Nucleus accumbens (tissue), 56 donors: Measurements from ENCODE around the gene OR2L13.
"Not testable (repeated sequence)": the region's sequence is repeated elsewhere in the genome, so short reads cannot be mapped to it uniquely, and the experiment has no call there.

Experiments
- DNase-seq, 56 donors: peaks; one replicate each; lab custom pipeline; 2025; lab: John Stamatoyannopoulos, UW

Gene OR2L13, protein sequence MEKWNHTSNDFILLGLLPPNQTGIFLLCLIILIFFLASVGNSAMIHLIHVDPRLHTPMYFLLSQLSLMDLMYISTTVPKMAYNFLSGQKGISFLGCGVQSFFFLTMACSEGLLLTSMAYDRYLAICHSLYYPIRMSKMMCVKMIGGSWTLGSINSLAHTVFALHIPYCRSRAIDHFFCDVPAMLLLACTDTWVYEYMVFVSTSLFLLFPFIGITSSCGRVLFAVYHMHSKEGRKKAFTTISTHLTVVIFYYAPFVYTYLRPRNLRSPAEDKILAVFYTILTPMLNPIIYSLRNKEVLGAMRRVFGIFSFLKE

GRCh38 chr1:248094884-248095283, at the start of gene OR2L13:
Gene OR2L13, plus strand, starts transcription at chr1:248095184. Its CDS starts 4,192 bp downstream, at chr1:248099376.
- no peak for DNase-seq

DNA sequence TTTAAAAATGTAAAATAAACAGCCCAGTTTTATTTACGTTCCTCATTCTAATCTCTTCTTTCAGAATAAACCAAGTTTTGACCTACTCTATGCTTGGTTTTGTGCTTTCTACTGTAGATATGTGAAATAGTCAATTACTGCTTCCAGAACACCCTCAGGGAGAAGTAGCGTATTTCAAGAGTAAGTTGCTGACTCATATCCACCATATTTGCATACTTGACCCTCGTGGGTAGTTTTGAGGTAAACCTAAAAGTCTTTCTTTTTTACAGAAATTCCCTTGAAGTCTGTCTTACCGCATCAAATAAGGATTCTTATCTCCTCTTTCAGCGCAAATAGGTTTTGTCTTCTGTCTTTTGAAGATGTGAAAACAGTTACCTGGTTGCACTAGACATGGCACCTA, 49.8 kb upstream of the OR2L13 start:
- no peak for DNase-seq

- DNase-seq, result no peak
These were observed 48.4 kb upstream of the OR2L13 start, which contains the start of gene OR2L3 for GRCh38 chr1:248046536-248046935. Gene OR2L3, plus strand, starts transcription at chr1:248046836. Its CDS starts 13,846 bp downstream, at chr1:248060682.

GRCh38 chr1:248047008-248047407, 48.0 kb upstream of the OR2L13 start:
- no peak for DNase-seq

DNA sequence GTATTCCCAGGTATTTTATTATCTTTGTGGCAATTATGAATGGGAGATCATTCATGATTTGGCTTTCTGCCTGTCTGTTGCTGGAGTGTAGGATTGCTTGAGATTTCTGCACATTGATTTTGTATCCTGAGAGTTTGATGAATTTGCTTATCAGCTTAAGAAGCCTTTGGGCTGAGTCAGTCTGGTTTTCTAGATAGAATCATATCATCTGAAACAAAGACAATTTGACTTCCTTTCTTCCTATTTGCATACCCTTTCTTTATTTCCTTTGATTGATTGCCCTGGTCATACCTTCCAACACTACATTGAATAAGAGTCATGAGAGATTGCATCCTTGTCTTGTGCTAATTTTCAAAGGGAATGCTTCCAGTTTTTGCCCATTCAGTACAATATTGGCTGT, 40.3 kb upstream of the OR2L13 start:
- no peak for DNase-seq

DNA sequence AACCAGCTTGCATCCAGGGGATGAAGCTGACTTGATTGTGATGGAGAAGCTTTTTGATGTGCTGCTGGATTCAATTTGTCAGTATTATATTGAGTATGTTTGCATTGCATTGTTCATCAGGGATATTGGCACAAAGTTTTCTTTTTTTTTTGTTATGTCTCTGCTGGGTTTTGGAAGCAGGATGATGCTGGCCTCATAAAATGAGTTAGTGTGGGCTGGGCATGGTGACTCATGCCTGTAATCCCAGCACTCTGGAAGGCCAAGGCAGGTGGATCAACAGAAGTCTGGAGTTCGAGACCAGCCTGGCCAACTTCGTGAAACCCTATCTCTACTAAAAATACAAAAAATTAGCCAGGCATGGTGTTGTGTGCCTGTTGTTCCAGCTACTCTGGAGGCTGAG, 39.7 kb upstream of the OR2L13 start:
- no peak for DNase-seq

GRCh38 chr1:248065071-248065470, 29.9 kb upstream of the OR2L13 start:
- DNase-seq, result no peak

DNA sequence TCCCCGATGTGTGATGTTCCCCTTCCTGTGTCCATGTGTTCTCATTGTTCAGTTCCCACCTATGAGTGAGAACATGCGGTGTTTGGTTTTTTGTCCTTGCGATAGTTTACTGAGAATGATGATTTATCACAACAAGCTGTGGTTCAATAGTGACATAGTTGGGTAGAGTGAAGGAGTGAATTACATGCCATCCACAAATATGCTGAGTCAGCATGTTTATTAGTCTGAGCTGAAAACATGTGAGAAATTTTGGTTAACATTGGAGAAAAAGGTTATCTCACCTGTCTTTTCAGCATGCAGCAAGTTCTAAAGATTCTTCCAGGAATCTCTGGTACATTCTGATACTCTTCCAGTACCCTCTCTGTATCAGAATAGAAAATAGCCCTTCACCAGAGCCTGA, 29.4 kb upstream of the OR2L13 start:
- no peak for DNase-seq

GRCh38 chr1:248083864-248084263, 11.1 kb upstream of the OR2L13 start:
- not testable (repeated sequence) for DNase-seq

DNA sequence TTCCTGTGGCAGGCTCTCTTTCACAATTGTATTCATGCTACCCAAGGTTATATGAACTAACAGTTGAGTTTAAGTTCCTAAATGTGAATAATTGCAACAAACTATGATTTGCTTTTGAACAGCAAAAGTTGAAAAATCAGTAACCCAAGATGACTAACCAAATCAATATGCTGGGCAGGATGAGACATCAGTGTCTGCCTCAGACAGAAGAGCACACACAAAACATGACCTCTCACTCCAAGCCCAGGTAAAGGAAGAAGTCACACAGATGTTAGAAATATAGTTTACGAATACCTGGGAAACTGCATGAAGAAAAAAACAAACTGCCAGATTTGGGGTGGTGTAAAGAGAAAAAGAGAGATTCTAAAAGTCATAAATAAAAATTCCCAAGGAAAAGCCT, 3.5 kb downstream of the OR2L13 start:
- DNase-seq, result no peak

DNA sequence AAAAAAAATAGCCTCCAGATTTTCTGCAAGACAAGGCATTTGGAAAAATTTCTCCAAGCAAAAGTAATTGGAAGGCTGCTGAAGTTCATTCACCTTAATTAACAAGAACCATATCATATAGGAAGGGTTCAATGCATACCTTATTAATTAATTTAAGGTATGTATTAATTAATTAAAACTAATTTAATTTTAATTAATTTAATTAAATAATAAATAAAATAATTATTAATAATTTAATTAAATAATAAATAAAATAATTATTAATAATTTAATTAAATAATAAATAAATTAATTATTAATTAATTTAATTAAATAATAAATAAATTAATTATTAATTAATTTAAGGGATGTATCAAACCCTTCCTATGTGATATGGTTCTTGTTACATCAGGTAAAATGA, 7.9 kb downstream of the OR2L13 start:
- DNase-seq, result no peak

- no peak for DNase-seq
These were observed 16.2 kb downstream of the OR2L13 start for GRCh38 chr1:248111157-248111556.

DNA sequence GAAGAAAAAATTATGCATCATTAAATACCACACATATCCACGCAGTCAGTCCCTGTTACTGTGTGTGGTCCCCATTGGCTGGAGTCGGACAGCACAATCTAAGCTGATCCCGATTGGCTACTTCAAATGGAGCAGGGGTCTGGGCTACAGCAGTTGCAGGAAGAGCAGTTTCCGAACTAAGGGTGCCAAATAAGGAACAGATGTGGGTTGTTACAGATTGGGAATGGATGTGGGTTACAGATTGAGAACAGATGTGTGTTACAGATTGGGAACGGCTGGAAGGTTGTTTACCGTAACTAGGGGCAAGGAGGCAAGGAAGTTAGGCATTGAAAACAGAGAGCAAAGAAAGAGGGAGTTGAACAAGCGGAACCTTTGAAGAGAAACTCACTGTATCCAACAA, 19.9 kb downstream of the OR2L13 start:
- DNase-seq, result no peak

- DNase-seq, result no peak
These were observed 32.7 kb downstream of the OR2L13 start for GRCh38 chr1:248127653-248128052.

- DNase-seq, result no peak
These were observed 41.8 kb downstream of the OR2L13 start for GRCh38 chr1:248136811-248137210.

GRCh38 chr1:248140846-248141245, 45.9 kb downstream of the OR2L13 start:
- no peak for DNase-seq

DNA sequence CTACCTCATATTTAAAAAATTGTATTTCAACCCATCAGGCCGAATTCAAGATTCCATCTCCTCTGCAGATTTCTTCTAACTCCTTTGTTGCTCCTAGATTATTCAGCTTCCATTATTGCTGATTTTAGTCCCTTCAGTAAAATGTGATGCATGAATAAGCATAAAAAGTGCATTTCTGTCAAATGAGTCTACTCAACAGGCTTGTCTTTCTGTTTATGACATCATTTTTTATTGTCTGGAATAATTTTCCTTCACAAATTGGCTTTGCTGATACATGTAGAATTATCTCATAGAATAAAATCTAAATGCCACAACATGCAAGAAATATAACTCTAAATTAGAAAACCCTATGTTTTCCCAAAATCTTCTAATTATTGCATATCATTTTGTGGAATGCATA, 48.3 kb downstream of the OR2L13 start:
- no peak for DNase-seq

- no peak for DNase-seq
These were observed 49.7 kb downstream of the OR2L13 start, which contains the start of gene OR2M5 for GRCh38 chr1:248144513-248145198. Gene OR2M5, plus strand, starts transcription at chr1:248145148. Its CDS starts 0 bp downstream, at chr1:248145148.
